Duodenal mucosa (tissue), 2 donors: ENCODE results near the gene SRD5A3.

ENCODE experiments used
- H3K27ac ChIP-seq: one replicate; pipeline ENCODE4 v1.7.0; 2013; ENCODE audit warnings: low read depth, low read length
- H3K27me3 ChIP-seq, 2 donors: one replicate each; pipeline ENCODE4 v1.7.0; 2013; ENCODE audit warnings: low read length in 2 of 2, control low read depth in 1 of 2; ENCODE audit not compliant: insufficient read depth in 2 of 2, control insufficient read depth in 1 of 2
- H3K36me3 ChIP-seq, 2 donors: one replicate each; pipeline ENCODE4 v1.7.0; 2013; ENCODE audit warnings: low read length in 2 of 2, control low read depth in 1 of 2; ENCODE audit not compliant: insufficient read depth in 2 of 2, control insufficient read depth in 1 of 2
- H3K4me1 ChIP-seq, 2 donors: one replicate each; pipeline ENCODE4 v1.7.0; 2013; ENCODE audit warnings: low read length in 2 of 2, control low read depth in 1 of 2; ENCODE audit not compliant: insufficient read depth in 2 of 2, control insufficient read depth in 1 of 2
- H3K4me3 ChIP-seq, 2 donors: one replicate each; pipeline ENCODE4 v1.7.0; 2013; ENCODE audit warnings: low read length in 2 of 2, low read depth in 1 of 2
- H3K9ac ChIP-seq, 2 donors: one replicate each; pipeline ENCODE4 v1.7.0; 2013; ENCODE audit warnings: low read length in 2 of 2, low read depth in 1 of 2
- H3K9me3 ChIP-seq, 2 donors: one replicate each; pipeline ENCODE4 v1.7.0; 2013; ENCODE audit warnings: low read length in 2 of 2, control low read depth in 1 of 2; ENCODE audit not compliant: control insufficient read depth in 1 of 2

SRD5A3 gene

GRCh38 chr4:55345980-55346850 lies at the start of gene SRD5A3:
SRD5A3 (plus strand) TSS chr4:55346242; CDS start chr4:55346337, 95 bp downstream.
- no peaks in the 10 kb centered on the region for H3K36me3 ChIP-seq
- peaks cover 10 to 18% of the 10 kb centered on the region in 2 donors for H3K4me1 ChIP-seq
- peak within 1 kb of the TSS; percentile 78 to 90 for H3K9ac ChIP-seq
- H3K27ac ChIP-seq = peak within 1 kb of the TSS; percentile 95
- no peaks in the 10 kb centered on the region for H3K9me3 ChIP-seq
- H3K27me3 ChIP-seq = no peaks in the 10 kb centered on the region
- peak within 1 kb of the TSS; percentile 83 to 87 for H3K4me3 ChIP-seq

GRCh38 chr4:55297346-55297745 lies 48.7 kb upstream of the SRD5A3 start:
- H3K27ac ChIP-seq = no peak overlapping the region
- H3K4me1 ChIP-seq = no peaks in the 10 kb centered on the region
- H3K4me3 ChIP-seq = no peak overlapping the region
- H3K9me3 ChIP-seq = peaks cover 0 to 9% of the 10 kb centered on the region in 2 donors
- H3K27me3 ChIP-seq = peaks cover 0 to 3% of the 10 kb centered on the region in 2 donors
- H3K9ac ChIP-seq = no peak overlapping the region
- no peaks in the 10 kb centered on the region for H3K36me3 ChIP-seq

- no peak overlapping the region for H3K4me3 ChIP-seq
- no peaks in the 10 kb centered on the region for H3K9me3 ChIP-seq
- no peak overlapping the region for H3K9ac ChIP-seq
- H3K36me3 ChIP-seq = no peaks in the 10 kb centered on the region
- no peak overlapping the region for H3K27ac ChIP-seq
- no peaks in the 10 kb centered on the region for H3K27me3 ChIP-seq
- no peaks in the 10 kb centered on the region for H3K4me1 ChIP-seq
Observed at GRCh38 chr4:55303760-55304165, 42.3 kb upstream of the SRD5A3 start.

- H3K27ac ChIP-seq = no peak overlapping the region
Observed at GRCh38 chr4:55304303-55304702, 41.7 kb upstream of the SRD5A3 start.

GRCh38 chr4:55308071-55308470 lies 38.0 kb upstream of the SRD5A3 start:
- Histone ChIP-seq H3K9me3 (no peaks in the 10 kb centered on the region), H3K36me3 (no peaks in the 10 kb centered on the region), H3K4me1 (no peaks in the 10 kb centered on the region), H3K9ac (no peak overlapping the region), H3K4me3 (no peak overlapping the region), H3K27me3 (no peaks in the 10 kb centered on the region), H3K27ac (no peak overlapping the region)

More at GRCh38 chr4:55304303-55304702, 41.7 kb upstream of the SRD5A3 start:
- Histone ChIP-seq H3K9me3 (no peaks in the 10 kb centered on the region), H3K36me3 (no peaks in the 10 kb centered on the region), H3K4me3 (no peak overlapping the region), H3K4me1 (no peaks in the 10 kb centered on the region), H3K9ac (no peak overlapping the region), H3K27me3 (no peaks in the 10 kb centered on the region)

- Histone ChIP-seq H3K27ac (no peak overlapping the region), H3K27me3 (no peaks in the 10 kb centered on the region), H3K4me3 (no peak overlapping the region), H3K4me1 (no peaks in the 10 kb centered on the region), H3K36me3 (no peaks in the 10 kb centered on the region), H3K9ac (no peak overlapping the region), H3K9me3 (no peaks in the 10 kb centered on the region)
Observed at GRCh38 chr4:55311792-55312488, 34.1 kb upstream of the SRD5A3 start.

- H3K4me1 ChIP-seq = no peaks in the 10 kb centered on the region
- H3K27ac ChIP-seq = no peak overlapping the region
Observed at GRCh38 chr4:55312489-55313101, 33.4 kb upstream of the SRD5A3 start.

GRCh38 chr4:55314141-55314820 lies 31.8 kb upstream of the SRD5A3 start:
- Histone ChIP-seq H3K36me3 (no peaks in the 10 kb centered on the region), H3K4me1 (no peaks in the 10 kb centered on the region), H3K27me3 (no peaks in the 10 kb centered on the region), H3K4me3 (no peak overlapping the region), H3K9me3 (no peaks in the 10 kb centered on the region), H3K27ac (no peak overlapping the region), H3K9ac (no peak overlapping the region)

More at GRCh38 chr4:55312489-55313101, 33.4 kb upstream of the SRD5A3 start:
- Histone ChIP-seq H3K9me3 (no peaks in the 10 kb centered on the region), H3K36me3 (no peaks in the 10 kb centered on the region), H3K9ac (no peak overlapping the region), H3K27me3 (no peaks in the 10 kb centered on the region), H3K4me3 (no peak overlapping the region)

GRCh38 chr4:55318175-55319129 lies 27.6 kb upstream of the SRD5A3 start:
- no peaks in the 10 kb centered on the region for H3K36me3 ChIP-seq
- H3K27me3 ChIP-seq = no peaks in the 10 kb centered on the region
- no peak overlapping the region for H3K9ac ChIP-seq
- no peak overlapping the region for H3K4me3 ChIP-seq
- no peaks in the 10 kb centered on the region for H3K4me1 ChIP-seq
- no peak overlapping the region for H3K27ac ChIP-seq
- H3K9me3 ChIP-seq = no peaks in the 10 kb centered on the region
